ENCODE measurements around the gene C1orf198.

Gene C1orf198

GRCh38 chr1:230833511-230833910 is 34.8 kb downstream of the C1orf198 start:
- DNase-seq (ENCODE audit: low spot score), result no peak

GRCh38 chr1:230832476-230832875 is 35.8 kb downstream of the C1orf198 start:
- no peak for DNase-seq (ENCODE audit: low spot score)

- no peak for DNase-seq (ENCODE audit: low spot score)
These were observed 36.5 kb downstream of the C1orf198 start for GRCh38 chr1:230831771-230832170.

GRCh38 chr1:230828421-230828820 is 39.9 kb downstream of the C1orf198 start:
- no peak for DNase-seq (ENCODE audit: low spot score)

- no peak for DNase-seq (ENCODE audit: low spot score)
These were observed 40.5 kb downstream of the C1orf198 start for GRCh38 chr1:230827801-230828200.

- no peak for DNase-seq (ENCODE audit: low spot score)
These were observed 41.1 kb downstream of the C1orf198 start for GRCh38 chr1:230827081-230827681.

- DNase-seq (ENCODE audit: low spot score), result no peak
These were observed 42.0 kb downstream of the C1orf198 start for GRCh38 chr1:230826166-230826875.

GRCh38 chr1:230825761-230826160 is 42.6 kb downstream of the C1orf198 start:
- no peak for DNase-seq (ENCODE audit: low spot score)

- DNase-seq (ENCODE audit: low spot score), result peak; percentile 72
These were observed 43.2 kb downstream of the C1orf198 start for GRCh38 chr1:230824919-230825721.

GRCh38 chr1:230824551-230824918 is 43.8 kb downstream of the C1orf198 start:
- DNase-seq (ENCODE audit: low spot score), result no peak

- no peak for DNase-seq (ENCODE audit: low spot score)
These were observed 44.4 kb downstream of the C1orf198 start for GRCh38 chr1:230823931-230824381.

GRCh38 chr1:230823426-230823825 is 44.9 kb downstream of the C1orf198 start:
- DNase-seq (ENCODE audit: low spot score), result no peak

- no peak for DNase-seq (ENCODE audit: low spot score)
These were observed 46.2 kb downstream of the C1orf198 start for GRCh38 chr1:230822092-230822581.

- DNase-seq (ENCODE audit: low spot score), result no peak
These were observed 47.0 kb downstream of the C1orf198 start for GRCh38 chr1:230821346-230821745.

GRCh38 chr1:230820568-230820967 is 47.8 kb downstream of the C1orf198 start:
- no peak for DNase-seq (ENCODE audit: low spot score)

- no peak for DNase-seq (ENCODE audit: low spot score)
These were observed 48.3 kb downstream of the C1orf198 start for GRCh38 chr1:230819976-230820375.

GRCh38 chr1:230818901-230819300 is 49.4 kb downstream of the C1orf198 start:
- no peak for DNase-seq (ENCODE audit: low spot score)

- DNase-seq (ENCODE audit: low spot score), result no peak
These were observed 50.0 kb downstream of the C1orf198 start for GRCh38 chr1:230818367-230818766.

GRCh38 chr1:230816018-230816417 is 52.3 kb downstream of the C1orf198 start:
- DNase-seq (ENCODE audit: low spot score), result no peak

GRCh38 chr1:230814949-230815692 is 53.2 kb downstream of the C1orf198 start:
- DNase-seq (ENCODE audit: low spot score), result no peak

GRCh38 chr1:230812568-230812967 is 55.8 kb downstream of the C1orf198 start:
- no peak for DNase-seq (ENCODE audit: low spot score)
